GM19035 (cell line): Measurements from ENCODE around the gene SAMD4A.

Experiments used
- ATAC-seq: cut with Tn5 transposase; IDR thresholded peaks from one replicate; pipeline ENCODE4 v1.9.1; 2021; ENCODE audit not compliant: unreplicated experiment

SAMD4A gene

DNA sequence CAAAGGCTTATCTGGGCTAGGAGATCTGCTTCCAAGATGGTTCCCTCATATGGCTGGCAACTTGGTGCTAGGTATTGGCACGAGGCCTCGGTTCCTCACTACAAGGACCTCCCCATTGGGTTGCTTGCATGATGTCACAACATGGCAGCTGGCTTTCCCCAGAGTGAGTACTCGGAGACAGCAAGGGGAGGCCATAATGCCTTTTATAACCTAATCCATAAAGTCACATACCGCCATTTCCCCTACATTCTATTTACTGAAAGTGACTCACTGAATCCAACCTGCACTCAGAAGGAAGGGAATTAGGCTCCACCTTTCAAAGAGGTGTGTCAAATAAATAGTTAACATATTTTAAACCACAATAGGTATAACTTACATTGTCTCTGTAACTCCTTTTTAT is 130.9 kb downstream of the SAMD4A start:
- ATAC-seq: no peak

- ATAC-seq: no peak
These were observed 131.6 kb downstream of the SAMD4A start for GRCh38 chr14:54698501-54698900.

DNA sequence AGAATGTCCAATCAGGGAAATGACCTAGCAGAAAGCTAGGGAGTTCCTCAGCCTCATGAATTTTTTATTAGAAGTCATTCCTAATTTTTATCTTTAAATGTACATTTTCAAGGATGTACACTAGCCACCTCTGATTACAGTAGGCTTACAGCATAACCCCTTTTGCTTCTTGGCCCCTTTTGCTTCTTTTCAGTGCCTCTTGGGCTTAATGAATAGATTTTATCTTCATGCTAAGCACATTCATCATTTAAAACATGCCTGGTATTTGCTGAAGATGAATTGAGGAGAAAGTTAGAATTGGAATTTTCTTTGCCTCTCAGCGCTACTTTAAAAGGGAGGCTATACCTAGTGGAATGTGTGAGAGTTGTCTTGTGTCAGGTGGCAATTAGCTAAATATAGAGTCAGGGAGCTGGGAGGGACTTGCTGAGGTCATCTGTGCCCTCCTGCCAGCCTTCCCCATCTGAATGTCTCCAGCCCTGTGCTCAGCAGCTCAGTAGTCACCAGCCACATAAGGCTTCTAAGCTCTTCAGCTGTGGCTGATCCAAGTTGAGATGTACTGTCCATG is 132.1 kb downstream of the SAMD4A start:
- ATAC-seq: no peak

DNA sequence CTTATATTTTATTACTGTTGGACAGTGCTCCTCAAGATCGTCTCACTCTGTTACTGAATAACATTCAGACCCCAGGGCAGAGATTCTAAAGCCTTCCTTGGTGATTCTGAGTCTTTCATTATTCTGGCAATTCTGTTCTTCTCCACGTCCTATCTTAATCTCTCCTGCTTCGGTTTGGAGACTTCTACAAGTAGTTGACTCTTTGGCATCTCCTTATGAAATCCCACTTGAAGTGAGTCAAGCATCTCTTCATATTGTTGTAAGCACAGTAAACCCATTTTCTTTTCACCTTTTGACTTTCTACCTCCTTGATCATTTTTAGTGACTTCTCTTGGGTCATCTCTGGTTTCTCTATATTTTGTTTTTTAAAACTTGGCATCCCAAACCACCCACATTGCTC is 132.8 kb downstream of the SAMD4A start:
- no peak for ATAC-seq

GRCh38 chr14:54700717-54701116 is 133.8 kb downstream of the SAMD4A start:
- ATAC-seq: no peak

- no peak for ATAC-seq
These were observed 135.1 kb downstream of the SAMD4A start for GRCh38 chr14:54702014-54702491.

- no peak for ATAC-seq
These were observed 135.6 kb downstream of the SAMD4A start for GRCh38 chr14:54702492-54702891.

DNA sequence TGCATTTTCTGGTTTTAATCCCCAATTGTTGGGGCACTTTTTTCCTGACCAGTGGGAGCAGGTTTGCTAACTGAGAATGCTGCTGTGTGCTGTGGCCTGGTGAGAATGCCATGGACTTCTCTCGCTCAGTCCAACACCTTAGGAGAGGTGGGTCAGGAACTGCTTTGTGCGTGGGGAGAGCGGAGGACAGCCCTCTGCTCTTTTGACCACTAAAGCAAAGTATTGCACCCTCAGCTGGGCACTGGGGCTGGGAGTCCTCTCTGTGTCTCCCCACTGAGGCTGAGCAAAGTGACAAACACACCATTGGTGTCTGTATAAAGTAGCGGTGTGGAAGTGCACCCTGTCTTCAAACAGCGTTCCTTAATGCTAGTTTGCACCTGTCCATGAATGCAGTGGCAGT is 136.2 kb downstream of the SAMD4A start:
- ATAC-seq: no peak

GRCh38 chr14:54703724-54704123 is 136.8 kb downstream of the SAMD4A start:
- ATAC-seq: no peak

GRCh38 chr14:54704768-54705167 is 137.8 kb downstream of the SAMD4A start:
- no peak for ATAC-seq

GRCh38 chr14:54706769-54707168 is 139.8 kb downstream of the SAMD4A start:
- ATAC-seq: no peak

DNA sequence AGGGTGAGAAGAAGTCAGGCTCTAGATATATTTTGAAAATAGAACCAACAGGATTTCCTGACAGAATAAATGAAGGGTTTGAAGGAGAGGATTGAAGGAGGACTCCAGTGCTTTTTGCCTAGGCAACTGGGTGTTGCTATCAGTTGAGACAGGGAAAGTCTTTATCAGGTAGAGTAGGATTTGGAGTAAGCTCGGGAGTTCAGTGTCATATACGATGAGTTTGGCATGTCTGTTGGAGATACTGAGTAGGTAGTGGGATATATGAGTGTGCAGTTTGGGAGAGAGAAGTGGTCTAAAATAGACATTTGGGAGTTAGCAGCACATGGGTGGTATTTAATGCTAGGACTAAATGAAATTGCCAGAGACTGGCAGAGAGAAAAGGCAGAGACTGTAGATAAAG is 141.2 kb downstream of the SAMD4A start:
- no peak for ATAC-seq

GRCh38 chr14:54708982-54709381 is 142.1 kb downstream of the SAMD4A start:
- ATAC-seq: no peak

DNA sequence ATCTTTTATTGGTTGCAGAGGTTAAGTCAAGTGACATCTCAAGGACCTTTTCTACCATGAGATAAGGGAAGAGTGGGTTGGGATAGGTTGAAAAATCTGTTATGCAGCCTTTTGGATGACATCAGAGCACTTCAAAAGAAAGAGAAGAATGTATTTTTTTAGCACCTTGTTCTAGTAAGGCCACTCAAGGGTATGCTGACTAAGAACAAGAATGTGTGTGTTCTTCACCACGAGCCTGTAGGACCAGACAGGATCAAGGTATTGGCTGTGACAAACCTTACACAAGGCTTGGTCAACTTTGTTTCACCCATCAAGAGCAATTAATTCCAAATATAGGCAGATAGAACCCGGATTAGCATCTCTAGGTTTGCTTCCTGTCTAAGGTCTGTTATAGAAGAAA is 142.5 kb downstream of the SAMD4A start:
- ATAC-seq: peak; percentile 70

GRCh38 chr14:54709867-54710266 is 142.9 kb downstream of the SAMD4A start:
- no peak for ATAC-seq

- no peak for ATAC-seq
These were observed 144.4 kb downstream of the SAMD4A start for GRCh38 chr14:54711312-54711711.

DNA sequence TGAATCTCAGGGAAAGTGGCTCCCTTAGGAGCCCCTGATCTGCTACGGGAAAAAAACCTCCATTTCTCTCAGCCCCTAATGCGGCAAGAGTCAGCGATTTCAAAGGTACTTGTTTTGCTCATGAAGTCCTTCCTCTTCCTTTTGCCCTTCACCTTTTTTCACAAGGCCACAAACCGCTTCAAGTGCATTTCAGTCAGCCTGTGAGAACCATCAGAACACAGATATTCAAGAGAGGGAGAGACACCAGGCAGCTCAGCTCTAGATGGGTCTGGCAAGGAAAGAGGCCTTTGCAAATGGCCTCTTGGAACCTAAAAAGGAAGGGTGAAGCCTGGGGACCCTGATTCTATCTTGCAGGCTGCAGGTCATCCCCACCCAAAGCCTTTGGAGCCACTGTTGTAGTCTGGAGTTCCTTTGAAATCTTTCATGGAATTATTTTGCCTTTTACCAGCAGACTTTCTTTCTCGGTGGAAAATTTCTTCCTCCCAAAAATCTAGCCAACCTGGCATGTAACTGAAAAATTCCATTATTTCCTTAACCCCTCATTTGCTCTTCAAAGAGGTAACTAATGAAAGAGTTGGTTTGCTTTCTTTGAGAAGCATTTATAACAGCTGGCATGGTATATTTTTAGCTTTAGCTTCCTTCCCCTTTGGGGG is 145.0 kb downstream of the SAMD4A start:
- ATAC-seq: no peak

DNA sequence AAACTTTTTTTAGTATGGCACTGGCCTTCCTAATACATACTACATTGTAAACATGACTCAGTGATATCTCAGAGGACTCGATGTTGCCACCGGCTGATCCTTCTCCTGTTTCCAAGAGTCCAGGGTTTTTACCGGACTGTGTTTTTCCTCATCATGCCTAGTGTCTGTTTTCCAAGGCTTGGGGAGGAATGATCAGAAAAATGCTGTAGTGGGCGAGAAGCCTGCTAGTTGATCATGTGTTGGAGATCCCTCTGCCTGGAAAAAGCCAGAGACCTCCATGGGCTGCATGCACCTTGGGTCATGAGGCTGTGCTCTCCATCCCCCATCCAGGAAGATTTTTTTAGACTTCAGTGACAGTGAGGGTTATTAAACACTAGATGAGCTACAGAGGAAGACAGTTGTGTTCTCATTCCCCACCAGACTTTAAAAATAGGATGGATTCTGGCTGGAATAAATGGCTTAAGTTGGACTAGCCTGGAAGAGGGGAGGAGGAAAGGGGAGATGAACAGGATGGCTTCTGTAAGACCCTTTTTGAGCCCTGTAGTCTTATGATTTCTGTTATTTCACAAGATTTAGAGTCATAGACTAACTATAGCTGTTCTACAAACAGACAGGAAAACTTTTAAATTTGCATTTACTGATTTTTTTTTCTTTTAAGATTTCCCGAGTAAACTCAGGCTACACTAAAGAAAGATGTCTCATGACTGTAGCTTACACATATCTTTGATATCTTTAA is 145.7 kb downstream of the SAMD4A start:
- ATAC-seq: no peak

DNA sequence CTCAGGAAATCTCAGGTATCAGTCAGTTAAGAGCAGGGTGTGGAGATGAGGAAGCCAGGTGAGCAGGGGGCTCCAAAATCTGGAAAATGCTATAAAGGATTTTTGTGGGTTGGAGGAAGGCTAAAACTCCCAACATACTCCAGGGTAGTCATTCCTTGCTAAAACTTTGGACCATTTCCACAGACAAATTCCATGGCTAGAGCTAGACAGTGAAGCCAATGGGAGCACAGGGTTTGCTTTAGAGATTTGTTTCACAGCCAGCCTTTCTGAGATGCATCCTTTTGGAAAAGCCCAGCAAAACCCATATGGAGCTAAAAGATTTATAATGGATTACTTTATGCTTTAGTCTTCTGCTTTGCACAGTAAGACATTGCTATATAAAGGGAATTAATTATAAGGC is 146.5 kb downstream of the SAMD4A start:
- no peak for ATAC-seq

- no peak for ATAC-seq
These were observed 148.3 kb downstream of the SAMD4A start for GRCh38 chr14:54715239-54715638.

DNA sequence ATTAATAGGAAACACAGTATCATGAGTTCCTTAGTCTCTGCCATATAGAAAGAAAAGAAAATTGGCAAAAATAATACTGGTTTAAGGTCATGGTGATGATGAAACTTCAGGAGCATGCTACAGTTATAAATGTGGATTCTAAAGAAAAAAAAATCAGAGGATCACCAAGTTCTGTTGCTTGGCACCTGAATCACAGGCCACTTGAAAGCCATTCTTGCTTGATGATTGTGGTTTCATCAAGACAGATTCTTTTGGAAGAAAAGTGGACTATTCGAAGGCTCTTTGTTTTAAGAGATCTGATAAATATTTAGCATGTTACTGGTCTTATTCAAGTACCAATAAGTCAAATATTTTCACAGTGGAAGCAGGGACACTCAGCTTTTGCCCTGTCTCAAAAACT is 148.9 kb downstream of the SAMD4A start:
- ATAC-seq: no peak

- no peak for ATAC-seq
These were observed 149.9 kb downstream of the SAMD4A start for GRCh38 chr14:54716862-54717261.
